GM21423 (cell line): ENCODE results near the gene LONP1.

Source experiments
- ATAC-seq: cut with Tn5 transposase; IDR thresholded peaks from one replicate; pipeline ENCODE4 v1.9.1; 2021; ENCODE audit warnings: mild to moderate bottlenecking, moderate library complexity; ENCODE audit not compliant: unreplicated experiment

The LONP1 gene

DNA sequence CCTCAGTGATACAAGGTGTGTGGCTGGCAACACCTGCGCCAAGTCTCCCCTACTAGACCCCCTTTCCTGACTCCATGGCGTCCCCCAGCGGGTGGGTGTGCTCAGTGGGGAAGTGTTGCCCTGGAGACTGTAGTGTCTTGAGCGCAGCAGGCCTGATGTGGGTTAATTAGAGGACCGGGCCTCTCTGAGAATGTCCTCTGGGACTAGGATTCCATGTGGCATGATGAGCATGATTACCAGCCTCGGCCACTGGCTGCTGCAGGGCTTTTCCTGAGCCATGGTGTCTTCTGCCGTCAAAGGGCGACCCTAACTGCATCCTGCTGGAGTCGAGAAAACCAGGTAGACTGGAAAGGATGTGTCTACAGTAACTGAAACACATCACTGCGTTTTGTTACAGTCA, 67.7 kb downstream of the LONP1 start:
- no peak for ATAC-seq

DNA sequence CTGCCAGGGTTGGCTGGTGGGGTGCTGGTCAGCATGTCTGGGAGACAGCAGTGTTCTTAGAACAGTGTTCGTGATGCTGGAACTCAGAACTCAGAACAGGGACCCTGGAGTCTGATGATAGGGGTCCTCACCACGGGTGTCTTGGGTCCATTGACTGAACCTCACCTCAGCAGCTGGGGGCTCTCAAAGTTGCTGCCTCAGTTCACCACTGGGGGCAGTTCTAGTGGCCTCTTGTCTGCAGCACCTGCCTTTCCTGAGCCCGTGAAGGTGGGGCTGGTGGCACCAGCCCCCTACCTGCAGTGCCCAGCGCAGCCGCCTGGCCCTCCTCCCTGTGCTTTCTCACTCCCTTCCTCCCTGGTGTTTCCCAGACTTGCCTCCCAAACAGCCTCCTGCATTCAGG, 68.6 kb downstream of the LONP1 start:
- ATAC-seq: no peak

DNA sequence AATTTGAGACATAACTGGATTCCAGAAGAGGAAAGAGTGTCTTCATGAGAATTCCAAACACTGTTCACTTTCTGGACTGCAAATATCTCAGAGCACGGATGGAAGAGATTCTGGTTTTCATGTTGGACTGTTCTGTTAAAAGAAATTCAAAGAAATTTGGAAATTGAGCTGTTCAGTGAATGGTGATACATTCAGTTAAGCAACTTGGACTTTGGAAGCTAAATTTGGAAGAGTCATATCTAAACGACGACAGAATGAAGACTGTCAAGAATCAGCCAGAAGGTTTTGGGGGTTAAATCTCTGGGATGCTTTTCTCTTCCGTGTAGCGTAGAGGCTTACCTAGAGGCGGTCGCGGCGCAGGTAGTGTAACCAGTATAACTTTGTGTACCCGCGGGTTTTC, 71.5 kb downstream of the LONP1 start:
- no peak for ATAC-seq

DNA sequence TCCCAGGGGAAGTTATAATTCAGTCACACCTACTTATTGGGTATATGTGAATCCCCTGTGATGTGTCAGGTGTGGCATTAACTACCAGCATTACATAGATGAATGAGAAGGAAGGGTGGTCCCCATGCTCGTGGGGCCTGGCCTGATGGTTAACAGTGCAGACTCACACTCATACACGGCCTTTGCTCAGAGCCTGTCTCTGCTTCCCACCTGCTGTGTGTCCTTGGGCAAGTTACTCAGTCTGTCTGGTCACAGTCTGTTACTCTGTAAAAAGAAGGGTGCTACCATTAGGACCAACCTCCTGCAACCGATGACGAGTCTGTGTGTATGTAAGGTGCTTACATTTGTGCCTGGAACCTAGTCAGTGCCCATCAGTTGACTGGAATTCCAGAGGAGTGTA, 73.2 kb downstream of the LONP1 start:
- ATAC-seq: no peak

DNA sequence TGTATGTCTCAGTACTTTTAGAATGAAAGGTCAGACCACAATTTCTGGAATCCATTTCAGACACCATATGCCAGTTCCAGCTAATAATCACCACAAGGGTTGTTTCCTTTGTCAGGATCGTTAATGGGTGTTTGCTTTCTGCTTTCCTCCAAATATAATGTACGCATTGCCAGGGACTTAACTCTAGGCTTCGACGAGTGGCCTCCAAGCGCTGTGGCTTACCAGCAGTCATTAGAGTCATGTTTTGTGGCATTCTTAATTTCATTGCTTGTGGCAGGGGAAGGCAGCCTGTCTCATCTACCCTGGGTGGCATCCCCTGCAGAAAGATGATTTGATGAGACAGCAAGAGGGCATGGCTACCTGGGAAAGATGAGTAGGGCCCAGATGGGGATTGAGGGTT, 74.5 kb downstream of the LONP1 start:
- ATAC-seq: no peak

DNA sequence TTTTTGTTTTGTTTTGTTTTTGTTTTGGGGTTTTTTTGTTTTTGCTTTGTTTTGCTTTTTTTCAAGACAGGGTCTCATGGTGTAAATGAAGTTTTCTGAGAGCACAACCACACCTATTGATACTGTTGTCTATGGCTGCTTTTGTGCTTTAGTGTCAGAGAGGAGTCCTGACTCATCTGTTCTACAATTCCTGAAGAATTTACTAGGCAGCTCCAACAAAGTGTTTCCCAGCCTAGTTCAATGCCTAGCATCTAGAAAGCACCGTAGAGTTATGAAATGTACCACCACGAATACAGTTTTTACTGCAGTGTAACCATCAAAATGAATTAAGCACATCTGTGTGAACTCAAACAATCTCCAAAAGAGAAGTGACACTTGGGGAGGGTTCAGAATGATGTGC, 75.9 kb downstream of the LONP1 start:
- ATAC-seq: no peak

DNA sequence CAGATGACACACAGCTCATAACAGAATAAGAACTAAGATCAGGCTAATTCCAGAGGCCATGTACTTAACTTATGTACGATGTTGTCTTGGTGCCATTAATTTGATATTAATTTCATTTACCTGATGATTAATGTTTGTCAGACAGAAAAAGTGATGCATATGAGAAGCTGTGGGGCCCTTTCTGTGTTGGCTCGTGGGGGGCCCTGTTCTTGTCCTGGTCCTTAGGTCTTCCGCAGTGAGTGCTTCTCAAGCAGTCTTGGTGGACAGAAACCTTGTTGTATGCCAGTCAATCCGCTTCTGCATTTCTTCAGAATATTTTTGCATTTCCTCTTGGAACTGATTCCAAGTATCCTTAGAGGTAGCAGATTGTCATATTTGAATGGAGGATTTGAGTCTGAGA, 76.9 kb downstream of the LONP1 start:
- no peak for ATAC-seq

DNA sequence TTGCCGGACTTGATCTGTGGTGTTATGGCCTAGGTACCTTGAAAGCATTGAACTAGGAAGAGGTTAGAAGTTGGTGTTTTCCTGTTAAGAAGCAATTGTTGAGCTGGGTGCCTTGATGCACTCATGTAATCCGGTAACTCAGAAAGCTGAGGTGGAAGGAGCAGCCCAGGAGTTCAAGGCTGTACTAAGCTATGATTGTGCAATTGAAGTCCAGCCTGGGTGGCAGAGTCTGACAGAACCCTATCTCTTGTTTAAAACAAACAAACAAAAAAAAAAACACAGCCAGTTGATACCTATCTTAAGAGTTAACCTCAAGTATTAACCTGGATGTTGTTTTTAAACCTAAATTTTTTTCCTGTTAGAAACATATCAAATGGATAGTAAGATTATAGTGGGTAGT, 77.7 kb downstream of the LONP1 start:
- ATAC-seq: no peak
